ENCODE measurements around the gene GEMIN8.

Gene GEMIN8

DNA sequence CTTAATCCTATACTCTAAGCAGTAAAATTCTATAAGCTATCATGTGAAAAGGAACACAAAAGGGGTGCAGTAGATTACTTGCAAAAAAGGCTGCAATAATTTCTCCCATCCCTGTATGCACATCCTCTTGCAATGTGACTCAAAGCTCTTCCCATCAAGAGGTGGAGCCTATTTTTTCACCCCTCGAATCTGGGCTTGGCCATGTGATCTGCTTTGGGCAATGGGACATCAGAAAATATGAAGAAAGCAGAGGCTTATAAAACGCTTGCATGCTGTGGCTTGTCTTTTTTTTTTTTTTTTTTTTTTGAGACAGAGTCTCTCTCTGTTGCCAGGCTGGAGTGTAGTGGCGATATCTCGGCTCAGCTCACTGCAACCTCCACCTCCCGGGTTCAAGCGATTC is 33.0 kb downstream of the GEMIN8 start:
- Histone ChIP-seq H3K36me3 (ENCODE audit: insufficient read depth, low read length) (no peaks in the 10 kb centered on the region), H3K27me3 (ENCODE audit: insufficient read depth, low read length) (no peaks in the 10 kb centered on the region), H4K20me1 (ENCODE audit: insufficient read depth, low read length) (no peaks in the 10 kb centered on the region), H3K27ac (ENCODE audit: low read depth, low read length, poor library complexity, severe bottlenecking) (no peak overlapping the region), H3K4me3 (ENCODE audit: low read depth, low read length, poor library complexity, severe bottlenecking) (no peak overlapping the region), H3F3A (ENCODE audit: insufficient read depth, low read length) (no peaks in the 10 kb centered on the region), H3K4me2 (ENCODE audit: low read length) (no peak overlapping the region), H3K9ac (ENCODE audit: low read length) (no peak overlapping the region), H3K9me3 (ENCODE audit: low read length) (no peaks in the 10 kb centered on the region), H3K9me2 (ENCODE audit: low read depth, low read length) (no peaks in the 10 kb centered on the region), H2AFZ (ENCODE audit: low read length) (no peak overlapping the region), H3K79me2 (ENCODE audit: insufficient read depth, low read length) (no peaks in the 10 kb centered on the region), H3K4me1 (ENCODE audit: insufficient read depth, low read length, severe bottlenecking) (no peaks in the 10 kb centered on the region)
- TF ChIP-seq, protein P1, sequence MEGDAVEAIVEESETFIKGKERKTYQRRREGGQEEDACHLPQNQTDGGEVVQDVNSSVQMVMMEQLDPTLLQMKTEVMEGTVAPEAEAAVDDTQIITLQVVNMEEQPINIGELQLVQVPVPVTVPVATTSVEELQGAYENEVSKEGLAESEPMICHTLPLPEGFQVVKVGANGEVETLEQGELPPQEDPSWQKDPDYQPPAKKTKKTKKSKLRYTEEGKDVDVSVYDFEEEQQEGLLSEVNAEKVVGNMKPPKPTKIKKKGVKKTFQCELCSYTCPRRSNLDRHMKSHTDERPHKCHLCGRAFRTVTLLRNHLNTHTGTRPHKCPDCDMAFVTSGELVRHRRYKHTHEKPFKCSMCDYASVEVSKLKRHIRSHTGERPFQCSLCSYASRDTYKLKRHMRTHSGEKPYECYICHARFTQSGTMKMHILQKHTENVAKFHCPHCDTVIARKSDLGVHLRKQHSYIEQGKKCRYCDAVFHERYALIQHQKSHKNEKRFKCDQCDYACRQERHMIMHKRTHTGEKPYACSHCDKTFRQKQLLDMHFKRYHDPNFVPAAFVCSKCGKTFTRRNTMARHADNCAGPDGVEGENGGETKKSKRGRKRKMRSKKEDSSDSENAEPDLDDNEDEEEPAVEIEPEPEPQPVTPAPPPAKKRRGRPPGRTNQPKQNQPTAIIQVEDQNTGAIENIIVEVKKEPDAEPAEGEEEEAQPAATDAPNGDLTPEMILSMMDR (IDR thresholded peaks at IDR 0.05; ENCODE audit: low read length) = no peak
- no peak for TF ChIP-seq EZH2 (IDR thresholded peaks at IDR 0.05; ENCODE audit: borderline replicate concordance, low read length)

DNA sequence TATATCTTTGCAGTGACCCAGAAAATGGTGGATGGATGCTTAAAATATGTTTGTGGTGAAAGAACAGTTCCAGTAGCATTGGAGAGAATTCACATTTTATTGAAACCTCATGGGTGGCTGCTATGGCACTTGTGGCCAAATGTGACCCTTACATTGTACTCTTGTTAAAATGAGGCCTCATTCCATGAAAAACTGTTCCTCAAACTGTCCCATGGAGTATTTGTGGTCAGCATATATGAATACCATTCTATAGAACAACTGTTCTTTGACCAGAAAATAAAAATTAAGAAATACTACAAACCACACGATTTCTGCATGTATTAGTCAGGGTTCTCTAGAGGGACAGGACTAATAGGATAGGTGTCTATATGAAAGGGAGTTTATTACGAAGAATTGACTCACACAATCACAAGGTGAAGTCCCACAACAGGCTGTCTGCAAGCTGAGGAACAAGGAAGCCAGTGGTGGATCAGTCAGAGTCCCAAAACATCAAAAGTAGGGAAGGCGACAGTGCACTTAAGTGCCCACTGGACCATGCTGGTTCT is 35.1 kb downstream of the GEMIN8 start:
- no peaks in the 10 kb centered on the region for H3K27me3 ChIP-seq (ENCODE audit: insufficient read depth, low read length)
- no peaks in the 10 kb centered on the region for H3K4me1 ChIP-seq (ENCODE audit: insufficient read depth, low read length, severe bottlenecking)
- H3K4me3 ChIP-seq (ENCODE audit: low read depth, low read length, poor library complexity, severe bottlenecking) = no peak overlapping the region
- H3K9me2 ChIP-seq (ENCODE audit: low read depth, low read length) = no peaks in the 10 kb centered on the region
- H4K20me1 ChIP-seq (ENCODE audit: insufficient read depth, low read length) = no peaks in the 10 kb centered on the region
- H3K4me2 ChIP-seq (ENCODE audit: low read length) = no peak overlapping the region
- H3K9me3 ChIP-seq (ENCODE audit: low read length) = no peaks in the 10 kb centered on the region
- no peak overlapping the region for H2AFZ ChIP-seq (ENCODE audit: low read length)
- H3K79me2 ChIP-seq (ENCODE audit: insufficient read depth, low read length) = no peaks in the 10 kb centered on the region
- H3K36me3 ChIP-seq (ENCODE audit: insufficient read depth, low read length) = no peaks in the 10 kb centered on the region
- H3K9ac ChIP-seq (ENCODE audit: low read length) = no peak overlapping the region
- no peak overlapping the region for H3K27ac ChIP-seq (ENCODE audit: low read depth, low read length, poor library complexity, severe bottlenecking)
- no peaks in the 10 kb centered on the region for H3F3A ChIP-seq (ENCODE audit: insufficient read depth, low read length)
- TF ChIP-seq, protein P1 (IDR thresholded peaks at IDR 0.05; ENCODE audit: low read length) = no peak
- no peak for TF ChIP-seq EZH2 (IDR thresholded peaks at IDR 0.05; ENCODE audit: borderline replicate concordance, low read length)

DNA sequence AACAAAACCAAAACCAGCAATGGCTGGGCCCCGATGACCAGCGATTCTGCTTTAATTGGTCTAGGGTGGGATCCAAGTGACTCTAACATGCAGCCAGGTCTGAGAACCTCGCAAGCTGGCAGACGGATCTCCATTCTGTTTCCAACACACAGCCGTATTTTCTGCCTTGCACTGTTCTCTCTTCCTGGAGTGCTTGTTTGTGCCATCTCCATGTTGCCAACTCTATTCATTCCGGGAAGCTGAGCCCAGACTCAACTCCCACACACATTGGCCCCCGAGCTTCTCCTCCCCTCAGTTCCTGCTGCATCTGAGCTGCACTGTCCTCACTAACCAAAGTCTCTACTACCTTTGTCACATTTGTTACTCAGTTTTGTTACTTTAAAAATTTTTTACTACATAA is 35.6 kb downstream of the GEMIN8 start:
- no peaks in the 10 kb centered on the region for H3K27me3 ChIP-seq (ENCODE audit: insufficient read depth, low read length)
- no peak overlapping the region for H3K9ac ChIP-seq (ENCODE audit: low read length)
- H3K4me3 ChIP-seq (ENCODE audit: low read depth, low read length, poor library complexity, severe bottlenecking) = no peak overlapping the region
- no peaks in the 10 kb centered on the region for H3K79me2 ChIP-seq (ENCODE audit: insufficient read depth, low read length)
- no peaks in the 10 kb centered on the region for H4K20me1 ChIP-seq (ENCODE audit: insufficient read depth, low read length)
- no peak overlapping the region for H3K27ac ChIP-seq (ENCODE audit: low read depth, low read length, poor library complexity, severe bottlenecking)
- no peaks in the 10 kb centered on the region for H3K9me2 ChIP-seq (ENCODE audit: low read depth, low read length)
- no peak for TF ChIP-seq EZH2 (IDR thresholded peaks at IDR 0.05; ENCODE audit: borderline replicate concordance, low read length)
- TF ChIP-seq, protein P1 (IDR thresholded peaks at IDR 0.05; ENCODE audit: low read length) = no peak
- H3K36me3 ChIP-seq (ENCODE audit: insufficient read depth, low read length) = no peaks in the 10 kb centered on the region
- H3K4me2 ChIP-seq (ENCODE audit: low read length) = no peak overlapping the region
- H2AFZ ChIP-seq (ENCODE audit: low read length) = no peak overlapping the region
- H3K9me3 ChIP-seq (ENCODE audit: low read length) = no peaks in the 10 kb centered on the region
- H3K4me1 ChIP-seq (ENCODE audit: insufficient read depth, low read length, severe bottlenecking) = no peaks in the 10 kb centered on the region
- no peaks in the 10 kb centered on the region for H3F3A ChIP-seq (ENCODE audit: insufficient read depth, low read length)

Data from OCI-LY1 (cell line).